Right forelimb (tissue), 1 donor: ENCODE data around the gene GAL3ST1.
"Not testable (repeated sequence)": the region's sequence is repeated elsewhere in the genome, so short reads cannot be mapped to it uniquely, and the experiment has no call there.

ENCODE experiments used
- DNase-seq: peaks from one replicate; pipeline ENCODE4 v3.0.0-alpha.2; 2018

The GAL3ST1 gene

DNA sequence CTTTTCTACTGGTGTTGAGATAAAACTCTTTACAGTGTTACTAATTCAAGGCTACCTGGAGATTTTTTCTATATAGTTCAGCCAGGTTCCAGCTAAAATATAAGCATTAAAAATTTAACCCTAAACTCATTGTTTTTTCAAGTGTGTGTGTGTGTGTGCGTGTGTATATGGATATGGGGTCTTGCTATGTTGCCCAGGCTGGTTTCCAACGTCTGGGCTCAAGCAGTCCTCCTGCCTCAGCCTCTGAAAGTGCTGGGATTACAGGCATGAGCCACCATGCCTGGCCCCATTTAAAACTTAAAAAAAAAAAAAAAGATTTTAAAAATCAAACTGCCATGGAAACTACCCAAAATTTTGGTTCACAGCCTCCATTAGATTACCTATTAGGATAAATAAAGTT lies 21.7 kb upstream of the GAL3ST1 start:
- DNase-seq: no peak

GRCh38 chr22:30592360-30592713 lies 17.9 kb upstream of the GAL3ST1 start:
- not testable (repeated sequence) for DNase-seq

- peak; percentile 96 for DNase-seq
Observed at GRCh38 chr22:30591588-30592359, 17.3 kb upstream of the GAL3ST1 start, which contains the start of gene PES1. Gene PES1, minus strand, starts transcription at chr22:30591910. Its CDS starts 77 bp downstream, at chr22:30591833.

GRCh38 chr22:30591191-30591587 lies 16.7 kb upstream of the GAL3ST1 start:
- no peak for DNase-seq

DNA sequence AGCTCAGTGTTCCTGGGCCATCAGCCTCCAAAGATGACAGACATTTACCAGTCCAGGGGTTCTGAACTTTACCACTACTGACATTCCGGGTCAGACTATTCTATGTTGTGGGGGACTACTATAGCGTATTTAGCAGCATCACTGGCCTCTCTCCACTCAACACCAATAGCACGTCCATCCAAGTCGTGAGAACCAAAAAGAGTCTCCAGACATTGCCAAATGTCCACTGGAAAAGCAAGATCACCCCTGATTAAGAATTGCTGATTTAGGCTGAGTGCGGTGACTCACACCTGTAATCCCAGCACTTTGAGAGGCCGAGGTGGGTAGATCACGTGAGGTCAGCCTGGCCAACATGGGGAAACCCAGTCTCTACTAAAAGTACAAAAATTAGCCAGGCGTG lies 11.9 kb upstream of the GAL3ST1 start:
- no peak for DNase-seq

DNA sequence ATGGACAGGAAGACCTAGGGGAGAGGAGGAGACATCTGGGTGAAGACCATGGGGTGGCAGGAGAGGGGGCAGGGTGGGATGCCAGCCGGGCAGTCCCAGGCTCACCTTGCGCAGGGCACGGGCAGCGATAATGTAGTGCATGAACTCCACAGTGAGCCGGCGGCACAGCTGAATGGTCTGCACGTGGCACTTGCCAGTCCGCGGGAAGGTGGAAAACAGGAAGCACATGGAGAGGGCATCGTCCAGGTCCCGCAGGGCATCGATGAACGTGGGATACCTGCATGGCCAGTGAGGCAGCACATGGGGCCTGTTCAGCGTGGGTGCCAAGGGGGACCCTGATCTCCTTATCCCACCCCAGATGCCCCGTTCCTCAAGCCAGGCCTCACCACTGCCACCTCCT lies 10.0 kb upstream of the GAL3ST1 start:
- no peak for DNase-seq

DNA sequence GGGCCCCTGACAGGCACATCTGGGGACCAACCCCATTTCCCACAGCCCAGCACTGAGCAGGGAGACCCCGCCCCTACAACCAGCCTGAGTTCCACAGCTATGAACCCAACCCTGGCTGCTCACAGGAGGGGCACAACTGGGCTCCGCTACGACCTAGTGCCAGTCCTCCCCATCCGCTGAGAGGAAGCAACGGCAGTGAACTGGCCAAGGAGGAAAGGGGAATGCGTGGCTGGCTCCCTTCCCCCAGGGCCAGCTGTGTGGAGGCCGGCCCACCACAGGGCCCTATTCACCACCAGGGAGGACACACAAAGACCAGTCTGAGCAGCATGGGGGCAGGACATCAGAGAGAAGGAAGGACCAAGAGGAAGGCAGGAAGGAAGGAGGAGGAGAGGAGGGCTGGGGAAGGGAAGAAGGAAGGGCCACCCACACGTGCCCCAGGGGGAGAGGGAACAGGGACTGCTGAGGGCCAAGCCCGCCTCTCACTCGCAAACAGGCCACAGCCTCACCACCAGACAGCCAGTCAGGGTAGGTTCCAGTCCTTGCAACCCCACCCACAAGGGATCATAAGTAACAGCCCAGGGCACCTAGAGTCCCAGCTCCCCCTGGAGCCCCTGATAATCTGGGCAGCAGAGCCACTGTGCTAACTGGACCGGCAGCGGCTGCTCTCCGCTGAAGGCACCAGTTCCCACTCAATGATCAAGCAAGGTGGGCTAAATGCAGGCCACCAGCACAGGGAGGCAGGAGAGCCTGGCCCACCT lies 8.5 kb upstream of the GAL3ST1 start:
- DNase-seq: no peak

- DNase-seq: no peak
Observed at GRCh38 chr22:30582051-30582450, 7.6 kb upstream of the GAL3ST1 start.

GRCh38 chr22:30580896-30581295 lies 6.4 kb upstream of the GAL3ST1 start:
- DNase-seq: no peak

- no peak for DNase-seq
Observed at GRCh38 chr22:30578481-30578880, 4.0 kb upstream of the GAL3ST1 start.

- no peak for DNase-seq
Observed at GRCh38 chr22:30575859-30576258, 1.4 kb upstream of the GAL3ST1 start.

- DNase-seq: peak; percentile 50
Observed at GRCh38 chr22:30574997-30575671, 669 bp upstream of the GAL3ST1 start.

- DNase-seq: peak; percentile 51
Observed at GRCh38 chr22:30573594-30574094, 821 bp downstream of the GAL3ST1 start.

- no peak for DNase-seq
Observed at GRCh38 chr22:30572840-30573593, 1.4 kb downstream of the GAL3ST1 start.

DNA sequence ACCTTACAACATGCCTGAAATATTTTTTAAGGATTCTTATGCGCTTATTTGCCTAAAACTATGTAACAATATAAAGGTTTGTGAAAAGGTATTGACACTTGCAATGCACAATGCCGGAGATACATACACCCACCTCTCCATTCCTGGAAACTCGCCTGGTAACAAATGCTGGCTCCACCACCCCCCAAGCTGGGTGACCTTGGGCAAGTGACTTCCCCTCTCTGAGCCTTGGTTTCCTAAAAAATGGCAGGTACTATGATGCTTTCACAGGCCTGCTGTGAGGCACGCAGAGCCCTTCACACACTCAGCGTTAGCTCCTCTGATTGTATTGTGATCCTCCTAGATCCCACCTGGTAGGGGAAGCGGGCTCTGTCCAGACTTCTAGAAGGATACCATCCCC lies 2.3 kb downstream of the GAL3ST1 start:
- DNase-seq: no peak

DNA sequence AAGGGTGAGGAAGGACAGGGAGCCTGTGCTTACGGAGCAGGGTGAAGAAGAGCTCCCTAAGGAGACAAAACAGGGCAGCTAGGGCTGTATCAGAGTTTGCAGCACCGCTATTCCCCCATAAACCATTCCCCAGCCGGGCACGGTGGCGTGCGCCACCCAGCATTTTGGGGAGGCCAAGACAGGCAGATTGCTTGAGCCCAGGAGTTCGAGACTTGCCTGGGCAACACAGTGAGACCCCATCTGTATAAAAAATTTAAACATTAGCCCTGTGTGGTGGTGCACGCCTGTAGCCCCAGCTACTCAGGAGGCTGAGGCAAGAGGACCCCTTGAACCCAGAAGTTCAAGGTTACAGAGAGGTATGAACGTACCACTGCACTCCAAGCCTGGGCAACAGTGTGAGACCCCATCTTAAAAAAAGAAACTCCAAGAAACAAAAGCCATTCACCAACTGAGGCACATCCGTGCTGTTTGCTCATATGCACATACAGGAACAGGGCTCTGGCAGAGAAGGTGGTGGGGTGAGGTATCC lies 4.7 kb downstream of the GAL3ST1 start:
- DNase-seq: no peak

- DNase-seq: no peak
Observed at GRCh38 chr22:30568137-30568805, 6.2 kb downstream of the GAL3ST1 start.

DNA sequence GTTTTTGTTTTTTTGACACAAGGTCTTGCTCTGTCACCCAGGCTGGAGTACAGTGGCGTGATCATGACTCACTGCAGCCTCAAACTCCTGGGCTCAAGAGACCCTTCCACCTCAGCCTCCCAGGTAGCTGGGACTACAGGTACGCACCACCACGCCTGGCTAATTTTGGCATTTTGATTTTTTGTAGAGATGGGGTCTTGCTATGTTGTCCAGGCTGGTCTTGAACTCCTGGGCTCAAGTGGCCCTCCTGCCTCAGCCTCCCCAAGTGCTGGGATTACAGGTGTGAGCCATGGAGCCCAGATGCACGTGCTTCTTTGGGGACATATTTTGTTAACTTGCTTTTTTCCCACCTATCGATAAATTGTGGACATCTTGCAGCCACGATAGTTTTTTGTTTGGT lies 7.2 kb downstream of the GAL3ST1 start:
- DNase-seq: not testable (repeated sequence)

DNA sequence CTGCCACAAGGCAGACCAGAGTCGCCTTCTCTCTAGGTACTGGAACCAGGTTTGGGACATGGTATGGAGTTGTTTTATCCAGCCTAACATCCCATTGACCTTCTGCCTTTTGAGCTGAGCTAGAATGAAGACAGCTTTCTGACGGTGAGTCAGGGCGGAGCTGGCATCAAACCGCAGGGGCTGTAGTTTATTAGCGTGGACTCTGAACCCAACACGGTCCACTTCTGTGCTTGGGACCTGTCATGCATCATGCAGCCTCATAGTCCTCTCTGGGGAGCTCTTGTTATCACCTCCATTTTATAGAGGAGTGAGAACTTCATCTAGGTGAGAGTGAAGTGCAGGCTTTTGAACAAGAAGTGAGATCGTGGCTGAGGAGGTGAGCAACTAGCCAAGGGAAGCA lies 8.3 kb downstream of the GAL3ST1 start:
- no peak for DNase-seq

DNA sequence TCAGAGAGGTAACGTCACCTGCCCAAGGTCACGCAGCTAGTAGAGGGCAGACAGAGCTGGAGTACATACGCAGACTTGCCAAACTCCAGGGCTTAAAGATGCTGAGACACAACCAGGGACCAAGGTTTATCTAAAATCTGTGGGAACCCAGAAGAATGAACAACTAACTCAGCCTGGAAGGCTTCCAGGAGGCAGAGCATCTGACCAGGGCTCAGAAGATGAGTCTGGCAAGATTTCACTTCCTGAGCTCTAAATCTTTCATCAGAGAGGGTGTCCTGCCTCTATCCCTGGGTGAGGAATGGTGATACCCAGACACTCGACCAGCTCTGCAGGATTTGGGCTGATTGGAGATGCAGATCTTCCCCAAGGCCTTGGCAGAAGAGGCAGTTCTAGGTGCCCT lies 9.1 kb downstream of the GAL3ST1 start:
- no peak for DNase-seq

GRCh38 chr22:30564761-30565119 lies 9.7 kb downstream of the GAL3ST1 start:
- DNase-seq: no peak
